ENCODE measurements around the gene INSM2.

- TF ChIP-seq CTCF (IDR thresholded peaks at IDR 0.05 in 8 of 11, conservative IDR thresholded peaks at IDR 0.05 in 3 of 11) (no peak), POLR2A (IDR thresholded peaks at IDR 0.05) (no peak)
These were observed 1.0 kb downstream of the INSM2 start for GRCh38 chr14:35534873-35535482.

All from spleen (tissue), 7 donors.